NT2/D1 (cell line): ENCODE results near the gene TMEM126A.

Experiments
- SUZ12 ChIP-seq: IDR thresholded peaks from 2 replicates; pipeline ENCODE4 v1.6.1; 2011; ENCODE audit not compliant: insufficient read length, insufficient read depth; ENCODE audit errors: extremely low read depth
- YY1 ChIP-seq: IDR thresholded peaks from 2 replicates; pipeline ENCODE4 v1.6.1; 2011; ENCODE audit not compliant: insufficient read length, insufficient read depth
- ZNF274 ChIP-seq: IDR thresholded peaks from 2 replicates; pipeline ENCODE4 v1.6.1; 2011; ENCODE audit warnings: mild to moderate bottlenecking, low read depth, low read length

GRCh38 chr11:85694385-85694980 lies 46.7 kb downstream of the TMEM126A start:
- TF ChIP-seq ZNF274 (no peak), YY1 (no peak), SUZ12 (no peak)
